CD4-positive, alpha-beta T cell treated with Interleukin-15 for 4 hours (primary cell): Measurements from ENCODE around the gene PYCR2.

Experiments used
- DNase-seq: peaks from one replicate; pipeline ENCODE4 v3.0.0-alpha.2; 2020; ENCODE audit warnings: low spot score

The PYCR2 gene

GRCh38 chr1:225876900-225877510 lies 47.0 kb downstream of the PYCR2 start:
- no peak for DNase-seq

- DNase-seq, result no peak
Observed at GRCh38 chr1:225875044-225875815, 48.8 kb downstream of the PYCR2 start.

DNA sequence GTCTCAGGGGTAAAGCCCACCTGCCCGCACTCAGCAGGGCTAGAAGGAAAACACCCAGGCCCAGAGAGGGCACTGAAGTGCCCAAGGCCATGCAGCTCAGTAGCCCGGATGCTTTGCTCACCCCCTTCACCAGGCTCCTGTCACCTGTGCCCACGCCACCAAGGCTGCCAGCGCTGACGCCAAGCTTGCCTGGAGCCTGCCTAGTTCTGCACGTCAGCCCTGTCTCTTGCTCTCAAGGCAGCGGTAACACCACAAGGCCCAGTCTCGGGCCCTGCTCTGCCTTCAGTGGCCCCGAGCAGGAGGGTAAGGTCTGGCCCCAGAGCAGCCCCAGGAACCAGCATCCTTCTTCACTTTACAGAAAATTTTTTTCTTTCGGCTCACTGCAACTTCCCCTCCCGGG lies 49.6 kb downstream of the PYCR2 start:
- no peak for DNase-seq

DNA sequence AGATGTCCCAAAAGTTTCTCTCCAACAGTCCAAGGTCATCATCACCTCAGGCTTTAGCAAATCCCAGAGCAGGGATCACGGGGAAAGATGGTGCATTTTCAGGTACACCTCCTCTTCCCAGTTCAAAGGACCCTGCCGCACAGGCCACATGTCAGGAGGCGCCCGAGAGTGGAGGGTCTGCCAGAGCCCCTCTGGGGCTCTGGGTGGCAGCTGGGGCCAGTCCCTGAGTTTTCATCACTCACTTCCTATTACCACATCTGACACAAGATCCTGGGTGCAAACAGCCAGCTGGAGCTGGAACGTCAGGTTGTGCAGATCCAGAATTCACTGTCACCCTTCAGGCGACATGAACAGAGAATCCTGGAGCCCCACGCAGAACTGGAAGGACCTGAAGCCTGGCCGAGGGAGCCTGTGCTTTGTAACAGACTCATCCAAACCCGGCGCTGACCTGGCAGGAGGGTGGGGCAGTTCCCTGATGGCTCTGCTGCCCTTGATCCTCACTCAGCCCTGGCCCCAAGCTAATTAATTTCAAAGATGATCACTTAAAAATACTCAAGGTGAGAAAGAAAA lies 50.7 kb downstream of the PYCR2 start:
- DNase-seq, result no peak

- DNase-seq, result no peak
Observed at GRCh38 chr1:225872075-225872430, 52.0 kb downstream of the PYCR2 start.

DNA sequence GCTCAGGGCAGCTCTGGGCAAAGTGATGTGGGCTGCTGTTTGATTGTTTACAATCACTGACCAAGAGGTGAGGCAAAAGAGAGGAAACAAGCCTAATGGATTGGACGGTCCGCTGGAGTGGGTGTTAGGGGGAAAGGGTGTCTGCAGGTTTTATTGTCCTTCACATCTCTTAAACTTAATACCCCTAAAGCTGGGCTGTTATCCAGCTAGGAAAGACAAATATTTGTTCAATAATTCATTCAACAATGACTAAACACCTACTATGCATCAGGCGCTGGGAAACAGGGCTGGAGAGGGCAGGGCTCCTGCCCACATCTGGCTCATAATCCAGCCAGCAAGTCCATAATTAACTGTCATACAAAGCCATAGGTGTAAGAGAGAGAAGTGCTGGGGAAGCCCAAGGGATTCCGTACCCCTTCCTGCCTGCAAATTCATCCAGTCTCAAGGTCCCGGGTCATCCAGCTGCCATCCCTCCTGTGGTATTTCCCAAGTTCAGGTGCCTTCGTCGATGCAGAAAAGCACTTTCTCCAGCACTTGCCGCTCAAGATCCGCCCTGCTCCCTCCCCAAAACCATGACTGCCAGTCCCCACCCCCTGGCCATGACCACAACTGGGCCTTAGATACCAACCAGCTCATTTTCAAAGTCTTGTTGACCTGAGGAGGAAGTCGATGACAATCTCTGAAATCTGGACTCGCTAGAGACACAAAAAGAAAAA lies 52.5 kb downstream of the PYCR2 start:
- no peak for DNase-seq

- no peak for DNase-seq
Observed at GRCh38 chr1:225870911-225871310, 53.1 kb downstream of the PYCR2 start.
